Trophoblast cell (in vitro differentiated cells and primary cell): ENCODE data around the gene VAMP1.

Source experiments
- DNase-seq, 2 donors: peaks; one replicate each; pipeline ENCODE4 v3.0.0-alpha.2; 2016
- H2AFZ ChIP-seq: 2 replicates; pipeline ENCODE4 v1.6.1; 2013; ENCODE audit warnings: low read length, moderate library complexity, mild to moderate bottlenecking; ENCODE audit not compliant: insufficient read depth, poor library complexity
- H2AK5ac ChIP-seq: 2 replicates; pipeline ENCODE4 v1.6.1; 2013; ENCODE audit warnings: mild to moderate bottlenecking, low read length
- H2BK120ac ChIP-seq: 2 replicates; pipeline ENCODE4 v1.6.1; 2013; ENCODE audit warnings: low read length, mild to moderate bottlenecking, moderate library complexity; ENCODE audit not compliant: insufficient read depth, poor library complexity
- H2BK12ac ChIP-seq: 2 replicates; pipeline ENCODE4 v1.6.1; 2013; ENCODE audit warnings: mild to moderate bottlenecking, low read length, moderate library complexity
- H2BK5ac ChIP-seq: 2 replicates; pipeline ENCODE4 v1.6.1; 2013; ENCODE audit warnings: low read length, low read depth, moderate library complexity, mild to moderate bottlenecking; ENCODE audit not compliant: poor library complexity
- H3K14ac ChIP-seq: 2 replicates; pipeline ENCODE4 v1.6.1; 2013; ENCODE audit warnings: mild to moderate bottlenecking, low read length
- H3K18ac ChIP-seq: 2 replicates; pipeline ENCODE4 v1.6.1; 2013; ENCODE audit warnings: mild to moderate bottlenecking, low read length
- H3K23ac ChIP-seq: 2 replicates; pipeline ENCODE4 v1.6.1; 2013; ENCODE audit warnings: low read length
- H3K27ac ChIP-seq: 2 replicates; pipeline ENCODE4 v1.5.1; 2013; ENCODE audit warnings: low read depth, mild to moderate bottlenecking, inconsistent platforms, low read length, moderate library complexity
- H3K27me3 ChIP-seq: 2 replicates; pipeline ENCODE4 v1.6.1; 2013; ENCODE audit warnings: inconsistent platforms, mild to moderate bottlenecking, low read length, moderate library complexity; ENCODE audit not compliant: insufficient read depth
- H3K36me3 ChIP-seq, 2 experiments: 1 replicate in 1 of 2; 2 replicates in 1 of 2; pipeline ENCODE4 v1.6.1; 2013; ENCODE audit warnings: low read length in 2 of 2, mild to moderate bottlenecking in 2 of 2, moderate library complexity in 1 of 2; ENCODE audit not compliant: insufficient read depth in 2 of 2, control insufficient read depth in 1 of 2
- H3K4ac ChIP-seq: 2 replicates; pipeline ENCODE4 v1.6.1; 2013; ENCODE audit warnings: low read depth, mild to moderate bottlenecking, low read length, moderate library complexity
- H3K4me1 ChIP-seq, 2 experiments: 1 replicate in 1 of 2; 2 replicates in 1 of 2; pipeline ENCODE4 v1.6.1; 2013; ENCODE audit warnings: low read length in 2 of 2, mild to moderate bottlenecking in 2 of 2, moderate library complexity in 1 of 2; ENCODE audit not compliant: insufficient read depth in 2 of 2, control insufficient read depth in 1 of 2
- H3K4me2 ChIP-seq: 2 replicates; pipeline ENCODE4 v1.6.1; 2013; ENCODE audit warnings: inconsistent platforms, mild to moderate bottlenecking, low read length, moderate library complexity
- H3K4me3 ChIP-seq: 2 replicates; pipeline ENCODE4 v1.5.1; 2013; ENCODE audit warnings: mild to moderate bottlenecking, low read depth, low read length, inconsistent platforms
- H3K79me1 ChIP-seq: one replicate; pipeline ENCODE4 v1.6.1; 2013; ENCODE audit warnings: low read length
- H3K79me2 ChIP-seq: 2 replicates; pipeline ENCODE4 v1.6.1; 2013; ENCODE audit warnings: low read length, mild to moderate bottlenecking; ENCODE audit not compliant: control insufficient read depth, insufficient read depth, poor library complexity
- H3K9ac ChIP-seq: 2 replicates; pipeline ENCODE4 v1.6.1; 2013; ENCODE audit warnings: mild to moderate bottlenecking, low read length
- H3K9me3 ChIP-seq: 2 replicates; pipeline ENCODE4 v1.6.1; 2013; ENCODE audit warnings: low read depth, mild to moderate bottlenecking, control low read depth, inconsistent platforms, low read length; ENCODE audit not compliant: insufficient read depth
- H4K12ac ChIP-seq: 2 replicates; pipeline ENCODE4 v1.6.1; 2013; ENCODE audit warnings: low read depth, mild to moderate bottlenecking, low read length, moderate library complexity
- H4K8ac ChIP-seq: 2 replicates; pipeline ENCODE4 v1.6.1; 2013; ENCODE audit warnings: low read depth, mild to moderate bottlenecking, low read length, moderate library complexity
- H4K91ac ChIP-seq: one replicate; pipeline ENCODE4 v1.6.1; 2013; ENCODE audit warnings: low read depth, mild to moderate bottlenecking, low read length, moderate library complexity
- WGBS: extraction: QIAGEN DNeasy Blood & Tissue Kit; methylation state at CpG from one replicate; pipeline ENCODE4 v1.1.7; 2013; ENCODE audit warnings: missing lambda C conversion rate; ENCODE audit not compliant: insufficient read length, insufficient coverage; ENCODE audit errors: extremely low coverage; 5-methylcytosine and 5-hydroxymethylcytosine counted together

The VAMP1 gene

DNA sequence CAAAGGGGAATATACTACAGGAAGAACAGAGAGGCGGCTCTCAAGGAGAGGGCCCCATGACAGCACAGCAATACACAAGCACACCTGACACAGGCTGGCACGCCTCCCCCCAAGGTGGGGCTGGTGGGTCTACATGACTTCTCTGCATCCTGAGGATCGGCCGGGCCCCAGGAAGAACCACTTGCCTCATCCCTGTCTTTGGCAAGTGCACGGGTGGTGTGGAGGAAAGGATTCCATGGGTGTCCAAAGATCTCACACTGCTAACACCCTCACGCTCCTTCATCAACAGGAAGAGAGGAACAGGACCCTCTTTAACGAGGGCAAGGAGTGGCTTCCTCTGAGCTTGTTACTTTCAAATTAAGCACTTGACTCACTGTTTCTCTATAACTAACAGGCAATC, 7.3 kb downstream of the VAMP1 start:
- H3K27me3 ChIP-seq: no peaks in the 10 kb centered on the region
- H2BK12ac ChIP-seq: no peak overlapping the region

DNA sequence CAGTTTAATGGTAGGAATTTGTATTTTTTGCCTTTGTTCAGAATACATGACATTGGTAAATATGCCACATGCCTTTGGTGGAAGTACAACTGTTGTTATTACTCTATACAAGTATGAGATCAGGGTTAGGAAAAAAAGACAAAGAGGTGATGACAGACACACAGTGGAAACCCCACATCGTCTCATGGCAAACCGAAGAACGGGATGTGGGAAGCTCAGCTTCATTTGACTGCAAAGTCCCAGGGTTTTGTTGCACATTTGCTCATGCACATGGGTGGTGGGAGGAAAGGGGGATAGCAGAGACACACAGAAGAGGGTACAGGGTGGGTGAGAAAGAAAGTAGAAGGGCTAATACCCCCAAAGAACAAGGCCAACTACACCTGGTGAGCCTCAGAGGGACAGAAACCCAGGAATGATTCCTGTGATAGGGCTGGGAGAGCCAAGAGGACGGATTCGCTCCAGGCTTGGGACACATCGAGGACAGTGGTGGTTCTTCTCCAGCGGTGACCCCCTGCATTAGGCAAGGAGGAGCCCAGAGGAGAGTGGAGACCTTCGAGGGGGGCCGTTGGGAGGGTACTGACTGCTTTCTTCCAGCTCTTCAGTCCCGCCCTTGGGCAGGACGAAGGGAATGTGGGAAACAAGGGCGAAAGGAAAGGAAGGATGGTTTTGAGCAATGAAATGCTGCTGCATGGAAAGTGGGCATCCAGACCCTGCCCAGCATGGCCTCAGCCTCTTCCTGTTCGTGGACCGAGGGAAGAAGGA, 8.1 kb downstream of the VAMP1 start:
- no CpG with 5 or more reads among the region's 14 CpGs for whole genome bisulfite sequencing

More for the DNA sequence above, 7.3 kb downstream of the VAMP1 start:
- no peak overlapping the region for H4K12ac ChIP-seq
- no peak overlapping the region for H2AFZ ChIP-seq
- no peak overlapping the region for H3K18ac ChIP-seq
- H2BK120ac ChIP-seq: no peak overlapping the region
- H4K91ac ChIP-seq: no peak overlapping the region
- H3K4me3 ChIP-seq: no peak overlapping the region
- no peak overlapping the region for H3K23ac ChIP-seq
- no peak overlapping the region for H4K8ac ChIP-seq
- H3K36me3 ChIP-seq: peaks cover 31 to 47% of the 10 kb centered on the region in 2 experiments
- H3K14ac ChIP-seq: no peak overlapping the region
- DNase-seq: no peak
- H3K79me1 ChIP-seq: no peaks in the 10 kb centered on the region
- no peaks in the 10 kb centered on the region for H3K79me2 ChIP-seq
- no peak overlapping the region for H3K27ac ChIP-seq
- no peak overlapping the region for H2BK5ac ChIP-seq
- no CpG with 5 or more reads among the region's 7 CpGs for WGBS
- no peak overlapping the region for H3K4ac ChIP-seq
- no peak overlapping the region for H3K4me2 ChIP-seq
- H2AK5ac ChIP-seq: no peak overlapping the region
- H3K9me3 ChIP-seq: peaks cover 3% of the 10 kb centered on the region
- H3K4me1 ChIP-seq: no peaks in the 10 kb centered on the region
- H3K9ac ChIP-seq: no peak overlapping the region

DNA sequence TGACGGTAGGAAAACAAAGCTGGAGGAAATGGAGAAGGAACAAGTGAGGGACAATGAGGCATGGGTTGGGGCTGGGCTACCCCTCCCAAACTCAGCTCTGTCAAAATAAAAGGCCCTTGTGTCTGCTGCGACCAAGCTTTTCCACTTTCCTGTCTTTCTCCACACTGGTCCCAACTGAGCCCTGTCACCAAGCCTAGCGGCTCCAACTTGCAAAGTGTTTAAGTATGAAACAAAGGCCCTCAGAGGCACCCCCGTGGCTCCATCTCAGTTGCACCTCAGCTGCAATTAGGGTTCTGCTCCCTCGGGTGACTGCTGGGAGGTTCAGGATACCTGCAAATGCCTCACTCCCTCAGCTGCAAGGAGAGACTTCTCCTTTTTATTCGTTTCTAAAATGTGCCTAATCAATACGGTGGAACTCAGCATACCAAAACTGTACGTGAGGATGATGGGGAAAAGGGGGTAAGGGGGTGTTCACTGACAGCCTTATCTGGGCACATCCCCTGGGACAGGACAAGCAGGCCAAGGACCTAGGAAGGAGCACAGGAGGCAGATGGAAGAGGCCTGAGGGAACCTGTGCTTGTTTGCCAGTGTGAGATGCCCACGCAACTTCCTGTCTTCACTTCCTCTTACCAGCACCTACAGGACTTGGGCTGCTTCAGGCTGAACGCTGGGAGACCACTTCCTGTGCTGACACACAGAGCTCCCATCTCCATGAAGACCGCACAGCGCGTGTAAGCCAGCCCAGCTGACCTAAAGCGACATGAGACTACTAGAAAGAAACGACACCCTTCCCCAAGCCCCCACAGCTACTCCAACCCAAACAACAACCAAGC, 8.9 kb downstream of the VAMP1 start:
- no peak overlapping the region for H3K27ac ChIP-seq
- H3K79me2 ChIP-seq: no peaks in the 10 kb centered on the region
- WGBS: no CpG with 5 or more reads among the region's 15 CpGs
- H3K18ac ChIP-seq: no peak overlapping the region
- DNase-seq: peak in 1 of 2 donors; percentile 18
- no peak overlapping the region for H2BK120ac ChIP-seq
- no peak overlapping the region for H2AFZ ChIP-seq
- peaks cover 3% of the 10 kb centered on the region for H3K9me3 ChIP-seq
- H4K91ac ChIP-seq: no peak overlapping the region
- H3K79me1 ChIP-seq: no peaks in the 10 kb centered on the region
- H2BK12ac ChIP-seq: no peak overlapping the region
- no peak overlapping the region for H4K8ac ChIP-seq
- no peak overlapping the region for H4K12ac ChIP-seq
- no peak overlapping the region for H2AK5ac ChIP-seq
- H3K14ac ChIP-seq: no peak overlapping the region
- H3K4me1 ChIP-seq: no peaks in the 10 kb centered on the region
- no peak overlapping the region for H3K23ac ChIP-seq
- H2BK5ac ChIP-seq: no peak overlapping the region
- H3K4me3 ChIP-seq: no peak overlapping the region
- H3K27me3 ChIP-seq: no peaks in the 10 kb centered on the region
- H3K9ac ChIP-seq: peak overlapping the region; percentile 19
- no peak overlapping the region for H3K4me2 ChIP-seq
- no peak overlapping the region for H3K4ac ChIP-seq
- H3K36me3 ChIP-seq: peaks cover 31 to 46% of the 10 kb centered on the region in 2 experiments

More for the DNA sequence above, 8.1 kb downstream of the VAMP1 start:
- Histone ChIP-seq H3K4ac (no peak overlapping the region), H3K79me1 (no peaks in the 10 kb centered on the region), H3K9ac (no peak overlapping the region), H4K91ac (no peak overlapping the region), H3K36me3 (peaks cover 31 to 47% of the 10 kb centered on the region in 2 experiments), H2AFZ (no peak overlapping the region), H2BK12ac (no peak overlapping the region), H3K4me2 (no peak overlapping the region), H3K9me3 (peaks cover 3% of the 10 kb centered on the region), H3K79me2 (no peaks in the 10 kb centered on the region), H2AK5ac (no peak overlapping the region), H3K23ac (no peak overlapping the region), H2BK120ac (no peak overlapping the region), H4K12ac (no peak overlapping the region), H3K18ac (no peak overlapping the region), H3K27ac (no peak overlapping the region), H2BK5ac (no peak overlapping the region), H3K4me1 (no peaks in the 10 kb centered on the region), H3K14ac (no peak overlapping the region), H3K27me3 (no peaks in the 10 kb centered on the region), H4K8ac (no peak overlapping the region), H3K4me3 (no peak overlapping the region)
- DNase-seq: peak in 1 of 2 donors; percentile 10

DNA sequence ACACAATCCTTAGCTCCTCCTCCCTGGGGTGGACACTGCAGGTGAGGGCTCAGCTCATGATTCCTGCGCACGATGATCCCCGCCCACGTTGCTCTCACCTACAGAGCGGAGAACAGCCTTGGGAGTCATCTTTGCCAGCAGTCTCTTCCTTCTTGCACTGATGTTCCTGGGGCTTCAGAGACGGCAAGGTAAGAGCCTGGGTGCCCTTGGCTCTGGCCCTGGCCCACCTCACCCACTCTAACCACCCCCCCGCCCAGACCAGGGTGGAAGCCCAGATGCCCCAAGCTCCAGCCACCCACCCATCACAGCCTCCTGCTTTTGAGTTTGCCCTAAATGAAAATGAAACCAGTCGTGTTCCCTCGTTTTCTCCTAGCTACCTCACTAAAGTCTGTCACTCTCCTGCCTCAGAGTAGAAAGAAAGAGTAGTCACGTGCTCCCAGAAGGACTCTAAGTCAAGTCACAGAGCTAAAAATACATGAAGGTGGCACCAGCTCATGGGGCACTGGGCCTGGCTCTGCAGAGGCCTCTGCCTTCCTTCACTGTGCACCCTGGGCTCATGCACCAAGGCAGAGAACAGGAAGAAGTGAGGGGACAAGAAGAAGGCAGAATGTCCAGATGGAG, 9.6 kb downstream of the VAMP1 start:
- Histone ChIP-seq H3K27me3 (no peaks in the 10 kb centered on the region), H3K9ac (no peak overlapping the region), H4K91ac (no peak overlapping the region), H3K79me1 (no peaks in the 10 kb centered on the region), H3K18ac (no peak overlapping the region), H2AFZ (no peak overlapping the region), H4K8ac (no peak overlapping the region), H3K36me3 (peaks cover 28 to 42% of the 10 kb centered on the region in 2 experiments), H3K4me3 (no peak overlapping the region), H3K27ac (no peak overlapping the region), H2BK120ac (no peak overlapping the region), H3K79me2 (no peaks in the 10 kb centered on the region), H3K9me3 (peaks cover 3% of the 10 kb centered on the region), H3K23ac (no peak overlapping the region), H2BK5ac (no peak overlapping the region), H2BK12ac (no peak overlapping the region), H4K12ac (no peak overlapping the region), H3K4me1 (no peaks in the 10 kb centered on the region), H3K4ac (no peak overlapping the region), H3K14ac (no peak overlapping the region), H3K4me2 (no peak overlapping the region), H2AK5ac (no peak overlapping the region)
- no peak for DNase-seq
- no CpG with 5 or more reads among the region's 10 CpGs for WGBS
